Activated T-cell treated with anti-CD3 and anti-CD28 coated beads for 24 hours (primary cell): ENCODE measurements around the gene CHD6.

Experiments used
- DNase-seq: peaks from one replicate; pipeline ENCODE4 v3.0.0-alpha.2; 2020; ENCODE audit warnings: low read depth

The CHD6 gene

GRCh38 chr20:41592516-41593216 is 25.5 kb downstream of the CHD6 start:
- DNase-seq = no peak

GRCh38 chr20:41587956-41588355 is 30.2 kb downstream of the CHD6 start:
- no peak for DNase-seq

GRCh38 chr20:41587523-41587922 is 30.7 kb downstream of the CHD6 start:
- no peak for DNase-seq

GRCh38 chr20:41586772-41587171 is 31.4 kb downstream of the CHD6 start:
- DNase-seq = no peak

- no peak for DNase-seq
Observed at GRCh38 chr20:41580350-41580749, 37.8 kb downstream of the CHD6 start.

- no peak for DNase-seq
Observed at GRCh38 chr20:41577129-41578009, 40.8 kb downstream of the CHD6 start.

GRCh38 chr20:41575412-41575811 is 42.8 kb downstream of the CHD6 start:
- DNase-seq = no peak

- no peak for DNase-seq
Observed at GRCh38 chr20:41574802-41575389, 43.3 kb downstream of the CHD6 start.

GRCh38 chr20:41573955-41574354 is 44.2 kb downstream of the CHD6 start:
- no peak for DNase-seq

GRCh38 chr20:41572010-41572572 is 46.1 kb downstream of the CHD6 start:
- no peak for DNase-seq

- DNase-seq = no peak
Observed at GRCh38 chr20:41571006-41571405, 47.2 kb downstream of the CHD6 start.

GRCh38 chr20:41570557-41570956 is 47.6 kb downstream of the CHD6 start:
- no peak for DNase-seq

GRCh38 chr20:41567615-41568014 is 50.6 kb downstream of the CHD6 start:
- DNase-seq = no peak

- no peak for DNase-seq
Observed at GRCh38 chr20:41566896-41567527, 51.2 kb downstream of the CHD6 start.

- DNase-seq = no peak
Observed at GRCh38 chr20:41563087-41563486, 55.1 kb downstream of the CHD6 start.

GRCh38 chr20:41560970-41561369 is 57.2 kb downstream of the CHD6 start:
- DNase-seq = no peak

GRCh38 chr20:41559658-41560057 is 58.5 kb downstream of the CHD6 start:
- no peak for DNase-seq

- no peak for DNase-seq
Observed at GRCh38 chr20:41553142-41553879, 64.9 kb downstream of the CHD6 start.

- no peak for DNase-seq
Observed at GRCh38 chr20:41552295-41553068, 65.7 kb downstream of the CHD6 start.

- DNase-seq = no peak
Observed at GRCh38 chr20:41551011-41551705, 67.0 kb downstream of the CHD6 start.
